Pons (tissue), 1 donor: Measurements from ENCODE around the gene PRKACB.
"Not testable (repeated sequence)": the region's sequence is repeated elsewhere in the genome, so short reads cannot be mapped to it uniquely, and the experiment has no call there.

ENCODE experiments used
- DNase-seq: peaks from one replicate; pipeline ENCODE4 v3.0.0-alpha.2; 2016; ENCODE audit warnings: low spot score

Gene PRKACB

DNA sequence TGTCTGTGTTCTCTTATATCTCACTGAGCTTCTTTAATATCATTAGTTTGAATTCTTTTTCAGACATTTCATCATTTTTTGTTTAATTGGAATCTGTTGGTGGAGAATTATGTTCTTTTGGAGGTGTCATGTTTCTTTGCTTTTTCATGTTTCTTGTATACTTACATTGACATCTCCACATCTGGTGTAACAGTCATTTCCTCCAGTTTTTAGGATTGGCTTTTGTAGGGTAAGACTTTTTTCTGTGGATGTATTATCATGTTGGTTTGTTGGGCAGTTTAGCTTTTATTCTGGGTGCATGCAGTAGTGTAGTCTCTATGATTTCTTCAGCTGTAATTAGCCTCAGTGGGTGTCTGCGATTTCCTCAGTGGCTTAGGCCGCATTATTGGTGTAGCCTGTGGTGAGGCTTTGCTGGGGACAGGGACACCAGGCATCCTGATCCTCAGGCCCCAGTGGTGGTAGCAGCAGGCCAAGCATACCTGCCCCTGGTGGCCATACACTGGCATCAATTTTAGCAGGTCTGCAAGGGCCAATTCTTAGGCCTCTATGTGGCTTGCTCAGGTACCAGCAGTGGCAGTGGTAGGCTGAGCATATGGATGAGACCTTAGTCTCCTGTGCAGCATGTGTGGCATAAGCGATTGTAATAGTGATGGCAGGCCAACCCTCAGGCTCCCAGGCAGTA, 79.8 kb downstream of the PRKACB start:
- no peak for DNase-seq

DNA sequence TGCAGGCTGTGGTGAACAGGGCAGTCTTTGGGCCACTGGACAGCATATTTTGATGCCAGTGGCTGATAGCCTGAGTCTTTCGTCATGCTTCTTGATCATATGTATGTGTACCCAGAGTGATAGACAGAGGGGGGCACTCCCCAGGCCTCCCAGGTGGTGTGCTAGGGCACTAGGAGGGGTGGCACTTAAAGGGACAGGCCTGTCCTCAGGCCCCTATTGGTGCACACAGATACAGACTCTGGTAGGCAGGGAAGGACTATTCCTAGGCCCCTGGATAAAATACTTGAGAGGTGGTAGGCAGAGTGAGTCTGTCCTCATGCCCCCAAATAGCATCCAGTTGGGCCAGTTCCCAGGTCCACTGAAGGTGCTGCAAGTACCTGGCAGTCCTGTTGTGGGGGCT, 80.8 kb downstream of the PRKACB start:
- no peak for DNase-seq

DNA sequence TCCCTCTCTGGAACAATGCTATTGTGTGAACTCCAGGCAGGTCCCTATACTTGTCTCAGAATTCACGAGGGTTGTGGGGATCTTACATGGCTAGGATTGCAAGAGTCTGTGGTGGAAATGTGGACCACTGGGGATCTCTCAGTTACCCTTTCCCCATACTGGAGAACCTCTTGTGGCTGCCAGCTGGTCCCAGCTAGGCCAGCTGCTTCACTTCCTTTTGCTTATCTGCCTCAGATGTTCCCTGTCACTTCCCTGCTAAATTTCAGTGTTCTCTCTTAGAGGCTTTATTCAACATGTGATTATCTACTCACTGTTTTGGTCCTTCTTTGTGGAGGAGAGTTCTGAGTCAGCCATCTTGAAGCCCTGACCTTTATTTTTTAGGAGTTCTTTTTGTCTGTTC, 81.6 kb downstream of the PRKACB start:
- DNase-seq, result no peak

DNA sequence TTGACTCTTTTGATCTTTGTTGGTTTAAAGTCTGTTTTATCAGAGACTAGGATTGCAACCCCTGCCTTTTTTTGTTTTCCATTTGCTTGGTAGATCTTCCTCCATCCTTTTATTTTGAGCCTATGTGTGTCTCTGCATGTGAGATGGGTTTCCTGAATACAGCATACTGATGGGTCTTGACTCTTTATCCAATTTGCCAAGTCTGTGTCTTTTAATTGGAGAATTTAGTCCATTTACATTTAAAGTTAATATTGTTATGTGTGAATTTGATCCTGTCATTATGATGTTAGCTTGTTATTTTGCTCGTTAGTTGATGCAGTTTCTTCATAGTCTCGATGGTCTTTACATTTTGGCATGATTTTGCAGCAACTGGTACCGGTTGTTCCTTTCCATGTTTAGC, 88.6 kb downstream of the PRKACB start:
- not testable (repeated sequence) for DNase-seq

DNA sequence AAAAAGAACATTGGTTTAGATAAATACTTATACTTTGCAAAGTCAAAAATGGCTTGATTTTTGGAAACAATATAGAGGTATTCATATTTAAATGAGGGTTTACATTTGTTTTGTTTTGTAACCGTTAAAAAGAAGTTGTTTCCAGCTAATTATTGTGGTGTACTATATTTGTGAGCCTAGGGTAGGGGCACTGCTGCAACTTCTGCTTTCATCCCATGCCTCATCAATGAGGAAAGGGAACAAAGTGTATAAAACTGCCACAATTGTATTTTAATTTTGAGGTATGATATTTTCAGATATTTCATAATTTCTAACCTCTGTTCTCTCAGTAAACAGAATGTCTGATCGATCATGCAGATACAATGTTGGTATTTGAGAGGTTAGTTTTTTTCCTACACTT, 92.2 kb downstream of the PRKACB start:
- DNase-seq, result no peak

DNA sequence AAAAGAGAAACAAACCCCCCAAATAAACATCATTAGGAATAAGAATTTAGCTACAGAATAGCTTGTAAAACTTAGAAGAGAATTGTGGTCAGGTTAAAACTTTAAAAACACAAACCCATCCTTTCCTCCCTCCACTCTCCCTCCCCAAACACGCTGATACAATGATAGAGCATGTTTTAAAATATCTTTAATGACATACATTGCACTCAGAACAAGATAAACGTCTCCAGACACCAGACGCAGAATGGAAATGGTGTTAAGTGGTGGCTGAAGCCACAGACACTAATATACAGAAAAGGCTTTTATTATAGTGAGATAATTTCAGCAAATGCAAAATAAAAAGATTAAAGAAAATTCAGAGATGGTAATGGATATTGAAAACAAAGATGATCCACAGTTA, 98.6 kb downstream of the PRKACB start:
- no peak for DNase-seq

DNA sequence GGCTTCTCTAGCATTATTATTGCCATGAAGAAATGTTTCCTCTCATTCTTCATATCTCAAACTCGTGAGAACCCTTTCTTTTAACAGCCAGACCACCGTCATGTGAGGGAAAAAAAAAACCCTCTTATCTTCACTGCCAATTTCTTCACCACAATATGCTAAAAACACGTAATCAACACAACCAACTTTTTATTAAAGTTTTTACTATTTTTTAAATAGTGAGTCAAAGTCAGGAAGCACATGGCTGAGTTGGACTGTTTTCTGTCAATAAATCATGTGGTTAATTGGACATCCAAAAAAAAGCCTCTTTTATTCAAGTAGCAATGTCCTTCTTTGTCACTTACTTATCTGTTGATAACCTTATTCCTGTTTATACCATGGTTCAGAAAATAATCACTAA, 101.5 kb downstream of the PRKACB start:
- DNase-seq, result no peak

DNA sequence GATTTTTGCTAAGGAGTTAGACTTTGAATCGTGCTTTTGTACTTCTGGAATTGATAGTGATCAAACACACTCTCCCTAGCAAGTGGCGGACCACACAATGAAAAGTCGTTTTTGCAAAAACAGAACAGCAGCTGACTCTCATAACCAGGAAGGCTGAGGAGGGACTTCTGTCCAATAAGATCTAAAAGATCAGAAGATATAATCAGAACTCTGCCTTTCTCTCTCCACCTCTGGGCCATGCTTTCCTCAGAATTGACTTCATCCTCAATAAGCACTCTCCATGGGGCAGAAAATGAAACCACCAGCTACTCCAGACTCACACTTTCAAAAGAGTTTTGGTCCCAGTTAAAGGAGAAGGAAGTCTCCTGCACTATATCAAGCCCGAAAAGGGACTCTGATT, 102.1 kb downstream of the PRKACB start:
- DNase-seq, result peak; percentile 37

DNA sequence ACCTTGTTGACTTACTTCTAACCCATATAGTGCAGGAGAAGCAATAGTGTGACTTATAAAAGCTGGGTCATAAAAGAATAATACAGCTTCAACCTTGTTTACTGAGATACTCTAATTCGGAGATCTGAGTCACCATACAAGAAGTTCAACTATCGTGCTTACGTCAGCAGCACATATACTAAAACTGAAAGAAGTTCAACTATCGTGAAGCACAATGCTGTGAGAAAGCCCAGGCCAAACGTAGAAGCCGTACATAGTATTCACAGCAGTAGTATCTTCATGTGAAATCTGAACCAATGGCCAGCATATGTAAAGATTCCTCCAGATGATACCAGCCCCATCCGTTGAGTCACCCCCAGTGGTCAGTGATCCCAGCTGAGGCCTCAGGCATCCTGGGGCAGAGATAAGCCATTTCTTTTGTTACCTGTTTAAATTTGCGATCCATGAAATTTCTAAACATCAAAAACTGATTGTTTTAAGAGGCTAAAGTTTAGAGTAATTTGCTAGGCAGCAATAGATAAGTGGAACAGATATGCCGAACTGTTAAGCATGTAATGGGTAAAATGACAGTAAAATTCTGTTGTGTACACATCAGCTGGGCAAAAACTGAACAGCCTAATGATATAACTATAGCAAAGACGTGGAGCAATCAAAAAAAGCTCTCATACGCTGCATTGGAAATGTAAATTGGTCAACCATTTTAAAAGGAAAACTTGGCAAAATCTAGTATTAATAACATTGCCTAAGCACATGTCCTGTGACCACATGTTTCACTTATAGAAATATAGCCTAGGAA, 103.6 kb downstream of the PRKACB start:
- no peak for DNase-seq

DNA sequence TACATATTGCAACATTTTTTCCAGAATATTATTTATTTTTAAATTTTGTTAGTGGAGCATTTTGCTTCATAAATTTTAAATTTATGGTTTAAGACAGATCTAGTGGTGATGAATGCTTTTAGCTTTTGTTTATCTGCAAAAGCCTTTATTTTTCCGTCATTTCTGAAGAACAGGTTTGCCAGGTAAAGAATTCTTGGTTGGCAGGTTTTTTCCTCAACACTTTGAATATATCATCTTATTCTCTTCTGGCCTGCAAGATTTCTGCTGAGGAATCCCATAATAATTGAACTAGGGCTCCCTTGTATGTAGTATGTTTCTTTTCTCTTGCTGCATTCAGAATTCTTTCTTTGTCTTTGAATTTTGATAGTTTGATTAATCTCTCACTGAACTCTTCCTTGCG, 106.6 kb downstream of the PRKACB start:
- DNase-seq, result no peak

DNA sequence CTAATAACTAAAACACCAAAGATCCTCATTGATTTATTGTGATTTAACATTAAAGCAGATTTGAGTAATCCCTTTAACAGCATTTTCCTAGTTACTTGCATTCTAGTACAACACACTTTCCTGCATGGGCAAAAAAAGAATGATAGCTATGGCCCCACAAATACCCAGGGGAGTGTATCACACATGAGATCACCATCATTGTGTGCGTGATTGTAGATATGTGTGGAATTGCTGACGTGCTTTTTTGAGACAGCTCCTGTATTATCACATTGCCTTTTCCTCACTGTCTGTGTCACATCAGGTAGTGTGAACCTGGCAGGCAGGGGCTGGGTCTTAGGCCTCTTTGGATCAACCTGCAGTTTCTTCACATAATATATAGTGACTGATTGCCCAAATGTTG, 109.0 kb downstream of the PRKACB start:
- no peak for DNase-seq

DNA sequence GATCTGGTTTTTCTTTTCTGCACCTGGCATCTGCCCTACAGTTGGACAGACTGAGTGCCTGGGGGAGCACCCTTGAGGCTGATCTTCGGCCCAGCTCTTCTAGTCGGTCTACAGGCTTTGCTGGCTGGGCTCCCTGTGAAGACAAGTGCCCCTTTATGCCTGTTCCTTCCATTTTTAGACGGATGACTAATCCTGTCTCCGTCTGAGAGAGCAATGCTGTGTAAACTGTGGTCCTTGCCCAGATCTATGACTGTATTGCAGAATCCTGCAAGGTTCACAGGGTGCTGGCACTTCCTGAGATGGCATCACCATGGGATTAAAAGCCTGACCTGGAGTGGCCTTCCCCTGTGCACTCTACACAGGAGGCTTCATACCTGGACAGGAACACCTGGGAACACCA, 109.8 kb downstream of the PRKACB start:
- DNase-seq, result peak; percentile 98

DNA sequence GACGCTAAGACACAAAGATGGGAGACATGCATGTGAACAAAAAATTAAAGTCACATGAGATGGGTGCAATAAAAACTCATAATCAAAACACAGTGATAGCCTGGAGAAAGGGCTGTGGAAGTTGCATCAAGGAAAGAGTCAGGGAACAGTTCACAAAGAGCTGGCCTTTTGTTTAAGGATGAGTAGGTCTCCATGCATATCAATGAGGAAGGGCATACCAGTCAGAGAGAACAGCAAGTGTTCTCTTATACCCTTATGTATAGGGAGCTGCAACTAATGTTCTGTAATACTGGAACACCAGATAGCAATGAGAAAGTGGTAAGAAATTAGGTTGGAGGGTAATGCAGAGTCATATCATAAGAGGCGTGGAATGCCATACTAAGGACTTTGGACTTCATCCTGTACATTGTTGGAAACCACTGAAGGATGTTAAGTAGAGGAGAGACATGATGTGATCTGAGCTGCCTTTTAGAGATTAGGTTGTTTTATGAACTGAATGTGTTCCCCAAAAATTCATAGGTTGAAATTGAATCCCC, 110.7 kb downstream of the PRKACB start:
- DNase-seq, result peak; percentile 12

DNA sequence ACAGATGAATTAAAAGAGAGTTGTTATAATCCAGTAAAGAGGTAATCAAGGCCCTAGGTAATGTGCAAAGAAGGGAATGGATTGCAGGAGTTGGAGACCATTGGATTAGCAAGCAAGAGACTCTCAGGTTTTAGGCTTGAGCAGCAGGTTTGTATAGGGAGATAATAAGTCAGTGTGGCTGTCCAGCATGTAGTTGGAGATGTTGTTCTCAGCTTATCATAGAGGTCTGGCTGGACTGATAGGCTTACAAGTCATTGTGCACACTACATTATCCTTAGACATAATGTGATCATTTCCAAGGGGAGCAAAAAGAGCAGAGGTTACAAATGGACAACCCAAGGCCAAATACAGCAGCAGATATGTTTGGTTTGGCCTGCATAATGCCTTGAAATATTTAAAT, 111.5 kb downstream of the PRKACB start:
- no peak for DNase-seq

DNA sequence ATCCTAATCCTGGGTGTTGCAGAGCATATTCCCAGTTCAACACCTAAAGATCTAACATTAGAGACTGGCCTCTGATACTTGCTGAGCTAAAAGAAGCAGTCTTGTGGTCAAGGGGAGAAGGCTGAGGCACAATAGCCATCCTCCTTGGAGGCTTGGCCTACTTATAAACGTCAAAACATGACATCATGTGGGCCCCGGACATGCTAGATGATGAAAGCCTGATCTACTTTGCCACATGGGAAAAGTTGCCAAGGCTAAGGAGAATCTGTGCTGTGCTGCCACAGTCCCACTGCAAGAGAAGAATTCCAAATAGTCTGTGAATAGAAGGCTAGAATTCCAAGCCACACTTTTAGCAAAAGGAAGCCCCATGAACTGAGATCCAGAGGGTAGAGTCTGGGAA, 113.5 kb downstream of the PRKACB start:
- peak; percentile 9 for DNase-seq

DNA sequence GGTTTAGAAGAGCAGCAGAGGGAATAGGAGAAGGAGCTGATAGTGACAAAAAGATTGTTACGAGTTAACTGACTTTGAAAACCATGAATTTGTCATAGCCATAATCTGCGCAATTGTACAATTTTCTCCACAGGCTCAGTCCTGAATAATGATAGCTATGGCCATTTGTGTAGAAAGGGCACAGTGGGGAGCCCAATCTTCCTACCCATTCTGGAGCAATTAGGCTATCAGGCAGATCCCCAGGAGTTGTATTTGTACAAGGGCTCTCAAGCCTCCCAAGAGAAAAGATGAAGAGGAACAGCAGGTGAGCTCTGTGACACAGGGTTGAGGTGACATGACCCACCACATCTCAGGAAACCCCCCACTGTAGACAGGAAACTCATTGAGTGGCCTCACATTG, 115.3 kb downstream of the PRKACB start:
- DNase-seq, result no peak

DNA sequence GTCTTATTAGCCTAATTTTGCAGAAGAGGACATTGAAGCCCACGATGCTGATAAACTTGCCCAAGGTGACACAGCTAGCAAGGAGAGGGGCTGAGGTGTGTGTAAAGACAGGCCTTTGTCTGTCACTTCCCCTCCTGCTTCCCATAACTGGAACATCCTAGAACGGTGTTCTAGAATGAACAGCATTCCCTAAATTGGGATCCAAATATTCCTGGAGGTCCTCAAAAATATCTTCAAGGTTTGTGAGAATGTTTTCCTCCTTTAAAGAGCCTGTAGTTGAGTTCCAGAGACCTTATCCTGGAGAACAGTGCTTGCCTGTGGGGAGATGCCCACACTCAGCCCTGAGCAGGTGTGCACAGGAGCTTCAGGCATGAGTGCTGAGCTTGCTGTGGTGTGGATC, 115.9 kb downstream of the PRKACB start:
- no peak for DNase-seq

DNA sequence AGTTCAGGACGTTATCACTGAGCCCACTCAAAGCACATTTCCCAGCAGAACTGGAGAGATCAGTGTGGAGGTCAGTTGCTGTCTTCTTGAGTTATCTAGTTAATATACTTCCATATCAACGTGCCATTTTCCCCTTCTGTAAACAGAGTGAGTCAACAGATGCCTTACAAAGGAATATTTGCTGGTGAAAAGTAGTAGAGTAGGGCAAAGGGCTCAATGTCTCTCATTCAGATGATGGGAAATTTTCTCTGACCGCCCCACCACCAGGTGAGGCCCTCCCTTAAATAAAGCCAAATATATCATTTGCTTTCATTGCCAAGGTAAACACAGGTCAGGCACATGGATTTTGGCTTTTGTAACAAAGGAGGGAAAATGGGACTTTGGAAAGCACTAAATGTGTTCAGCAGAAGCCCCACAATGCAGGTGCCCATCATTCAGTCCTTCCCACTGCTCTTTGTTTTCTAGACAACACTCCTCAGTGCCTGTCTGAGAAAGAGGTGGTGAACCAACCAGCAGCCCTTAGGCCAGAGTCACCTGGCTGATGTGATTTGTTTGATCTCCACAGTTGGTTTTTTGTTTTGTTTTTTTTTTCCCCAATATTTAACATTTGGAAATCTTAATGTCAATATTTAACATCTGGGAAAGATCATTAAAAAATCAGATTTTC, 116.9 kb downstream of the PRKACB start:
- DNase-seq, result no peak

DNA sequence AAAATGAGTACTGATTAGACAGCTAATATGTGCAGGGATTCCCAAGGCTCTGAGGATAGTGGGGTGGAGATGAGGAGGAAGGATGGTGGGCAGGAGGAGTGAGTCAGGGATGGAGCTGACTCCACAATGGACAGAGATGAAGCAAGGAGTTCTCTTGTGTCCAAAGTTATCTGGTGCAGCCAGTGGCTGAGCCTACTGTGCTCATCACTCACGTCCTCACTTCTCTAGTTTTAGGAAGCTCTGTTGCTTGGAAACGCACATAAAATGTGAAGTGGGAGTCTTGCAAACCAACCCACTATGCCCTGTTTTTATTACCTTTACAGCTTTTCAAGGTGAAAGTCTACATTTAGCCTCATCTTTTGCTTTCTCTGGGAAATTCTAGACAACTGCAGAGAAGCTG, 120.9 kb downstream of the PRKACB start:
- no peak for DNase-seq

DNA sequence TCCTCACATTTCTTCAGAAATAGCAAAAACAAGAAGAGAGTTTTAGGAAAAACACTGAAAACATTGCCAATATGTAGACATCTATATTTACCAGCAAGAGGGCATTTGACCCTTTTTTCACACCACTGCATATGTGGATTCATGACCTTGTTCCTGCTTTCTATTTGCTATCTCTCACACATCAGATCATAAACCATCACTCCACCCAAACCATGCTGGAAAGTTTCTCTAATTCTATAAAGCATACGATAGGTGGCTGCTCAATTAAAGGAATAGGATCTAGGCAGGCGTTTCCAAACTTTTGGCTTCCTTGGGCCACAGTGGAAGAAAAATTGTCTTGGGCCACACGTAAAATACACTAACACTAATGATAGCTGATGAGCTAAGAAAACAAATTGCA, 121.8 kb downstream of the PRKACB start:
- DNase-seq, result no peak

DNA sequence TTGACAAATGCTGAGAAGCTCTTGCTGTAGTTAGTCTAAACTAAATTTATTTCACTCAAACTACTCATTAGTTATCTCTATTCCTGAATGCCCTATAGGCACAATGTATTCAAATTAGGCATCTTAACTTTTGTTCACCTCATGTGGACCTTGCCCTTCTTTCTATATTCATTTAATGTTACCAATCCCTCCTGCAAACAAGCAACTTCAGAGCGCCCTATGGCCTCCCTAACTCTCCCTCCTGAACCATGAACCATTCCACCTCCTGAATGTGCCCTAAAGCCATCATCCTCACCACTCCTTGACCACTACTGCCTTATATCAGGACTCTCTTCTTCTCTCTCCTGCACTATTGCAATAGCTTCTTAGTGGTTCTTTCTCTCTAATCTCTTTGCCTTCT, 122.7 kb downstream of the PRKACB start:
- DNase-seq, result no peak

DNA sequence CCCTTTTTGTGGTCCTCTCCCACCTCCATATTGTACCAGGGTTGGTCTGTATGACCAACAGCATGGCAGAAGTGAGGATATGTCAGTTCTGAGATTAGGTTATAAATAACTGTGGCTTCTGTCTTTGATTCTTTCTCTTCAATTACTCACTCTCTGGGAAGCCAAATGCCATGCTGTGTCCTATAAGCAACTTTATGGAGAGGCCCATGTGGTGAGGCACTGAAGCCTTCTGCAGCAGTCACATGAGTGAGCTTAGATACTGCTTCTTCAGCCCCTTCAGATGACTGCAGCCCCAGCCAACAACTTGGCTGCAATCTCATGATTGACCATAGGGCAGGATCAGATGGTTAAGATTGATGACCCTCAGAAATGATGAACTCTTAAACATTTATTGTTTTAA, 123.4 kb downstream of the PRKACB start:
- DNase-seq, result no peak

DNA sequence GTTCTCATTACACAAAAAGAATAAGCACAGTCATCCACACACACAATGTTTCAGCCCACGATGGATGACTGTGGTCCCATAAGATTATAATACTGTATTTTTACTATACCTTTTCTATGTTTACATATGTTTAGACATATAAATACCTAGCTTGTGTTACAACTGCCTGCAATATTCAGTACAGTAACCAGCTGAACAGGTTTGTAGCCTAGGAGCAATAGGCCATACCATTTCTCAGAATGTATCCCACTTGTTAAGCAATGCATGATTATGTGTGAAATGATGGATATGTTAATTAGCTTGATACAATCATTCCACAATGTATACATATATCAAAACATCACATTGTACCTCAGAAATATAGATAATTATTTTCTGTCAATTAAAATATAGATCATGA, 124.3 kb downstream of the PRKACB start:
- DNase-seq, result no peak
